ENCODE data around the gene GPR63.
"Not testable (repeated sequence)": the region's sequence is repeated elsewhere in the genome, so short reads cannot be mapped to it uniquely, and the experiment has no call there.

The GPR63 gene

DNA sequence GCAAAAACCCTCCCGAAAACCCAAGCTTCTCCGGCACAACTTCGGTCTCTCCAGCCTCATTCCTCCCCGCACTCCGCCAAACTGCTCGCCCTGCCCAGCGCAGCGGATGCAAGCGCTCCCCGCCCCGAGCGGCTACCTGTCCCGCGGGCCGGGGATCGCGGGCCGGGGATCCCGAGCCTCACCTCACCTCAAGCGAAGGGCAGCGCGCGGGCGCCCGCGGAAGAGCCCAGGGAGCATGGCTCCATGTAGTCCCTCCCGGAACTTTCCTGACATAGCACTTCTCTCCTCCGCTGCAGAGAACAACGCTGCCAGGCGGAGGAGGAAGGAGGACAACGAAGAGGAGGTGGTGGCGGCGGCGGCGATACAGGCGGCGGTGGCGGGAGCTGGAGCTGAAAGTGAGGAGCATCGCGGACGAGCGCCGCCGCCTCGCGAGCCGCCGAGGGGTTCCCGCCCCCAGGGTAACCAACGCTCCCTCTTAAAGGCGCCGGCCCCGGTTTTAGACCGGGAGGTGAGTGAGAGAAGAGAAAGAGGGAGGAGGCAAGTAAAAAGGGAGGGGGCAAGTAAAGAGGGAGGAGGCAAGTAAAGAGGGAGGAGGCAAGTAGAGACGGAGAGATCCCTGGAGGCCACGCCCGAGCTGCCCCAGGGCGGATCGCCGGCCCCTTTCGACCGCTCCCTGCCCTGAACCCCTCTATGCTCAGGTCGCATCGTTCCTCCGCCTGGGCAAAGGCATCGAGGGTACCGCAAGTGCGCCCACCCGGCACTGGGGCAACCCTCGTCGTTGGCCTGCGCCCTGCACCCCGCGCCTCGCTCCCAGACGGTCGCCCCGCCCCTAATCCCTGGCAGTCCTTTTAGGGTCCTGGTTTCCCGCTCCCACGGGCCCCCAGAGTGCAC lies at the start of gene GPR63:
GPR63 (minus strand) TSS at position 397 of the 891 bp plus-strand sequence. CDS start 37,746 bp downstream, outside the sequence.
- DNase-seq (ENCODE audit: low read depth in 2 of 2, low spot score in 1 of 2) = peak; percentile 5 to 31

DNA sequence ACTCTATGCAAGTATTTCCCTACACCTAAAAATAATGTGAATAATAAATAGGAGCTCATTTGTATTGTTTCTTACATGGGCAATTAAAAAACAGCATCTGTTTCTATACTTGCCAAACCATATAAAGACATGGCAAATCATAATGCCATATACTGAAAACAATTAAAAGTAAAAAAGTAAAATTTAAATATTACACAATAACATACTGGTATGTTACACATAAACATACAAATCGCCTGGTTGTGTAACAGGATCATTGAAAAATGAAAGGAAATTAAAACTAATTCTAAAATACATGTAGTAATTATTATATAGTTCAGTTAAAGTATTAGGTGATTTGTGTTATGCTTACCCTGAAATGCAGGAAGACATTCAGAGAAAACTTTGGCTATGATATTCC lies 49.2 kb upstream of the GPR63 start:
- DNase-seq (ENCODE audit: low read depth in 2 of 2, low spot score in 1 of 2) = no peak

- not testable (repeated sequence) for DNase-seq (ENCODE audit: low read depth in 2 of 2, low spot score in 1 of 2)
Observed at GRCh38 chr6:96885187-96885631, 47.9 kb upstream of the GPR63 start.

DNA sequence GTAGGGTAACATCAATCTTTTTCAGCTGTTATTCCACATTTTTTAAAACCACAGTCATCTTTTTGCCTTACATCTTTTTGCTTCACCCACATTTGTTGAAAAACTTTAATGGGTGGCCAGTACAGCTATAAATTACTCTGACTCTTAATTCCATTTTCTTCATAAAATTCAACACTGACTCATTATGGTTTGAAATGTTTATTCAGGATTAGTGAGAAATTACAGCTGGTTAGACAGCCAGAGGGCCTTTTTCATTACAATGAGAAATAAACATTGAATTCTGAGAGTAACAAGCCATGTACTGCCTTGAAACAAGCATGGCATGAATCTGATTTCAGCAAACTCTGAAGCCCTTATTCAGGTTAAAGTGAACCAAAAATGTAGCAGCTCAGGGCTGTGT lies 40.9 kb upstream of the GPR63 start:
- DNase-seq (ENCODE audit: low read depth in 2 of 2, low spot score in 1 of 2) = no peak

DNA sequence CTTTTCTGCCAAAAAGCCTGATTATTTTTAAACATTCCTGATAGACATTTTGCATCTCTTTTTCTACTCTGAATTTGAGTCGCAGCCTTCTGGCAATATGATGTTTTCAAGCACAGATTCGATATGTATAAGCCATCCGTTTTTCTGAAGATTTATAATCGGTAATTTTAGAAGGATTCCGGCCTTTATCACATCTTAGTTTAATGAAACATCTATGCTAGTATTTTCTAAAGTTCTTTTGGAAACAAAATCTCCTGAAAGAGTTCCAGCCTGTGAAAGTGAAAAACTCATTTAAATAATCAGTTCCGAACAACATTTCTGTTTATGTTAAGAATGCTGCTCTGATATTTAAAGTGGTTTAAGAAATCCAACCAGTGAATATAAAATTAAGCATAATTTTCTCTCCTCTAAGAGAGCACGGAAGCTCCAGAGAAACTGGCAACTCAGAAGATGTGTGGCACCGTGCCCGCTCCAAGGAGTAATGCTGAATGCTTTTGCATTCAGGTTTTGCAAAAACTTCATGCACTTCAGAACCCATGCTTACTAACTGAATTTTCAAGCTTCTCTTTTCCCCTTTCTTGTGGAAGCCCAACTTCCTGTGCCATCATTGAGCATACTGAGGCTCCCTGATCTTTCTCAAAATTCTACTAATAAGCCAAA lies 39.7 kb upstream of the GPR63 start:
- no peak for DNase-seq (ENCODE audit: low read depth in 2 of 2, low spot score in 1 of 2)

DNA sequence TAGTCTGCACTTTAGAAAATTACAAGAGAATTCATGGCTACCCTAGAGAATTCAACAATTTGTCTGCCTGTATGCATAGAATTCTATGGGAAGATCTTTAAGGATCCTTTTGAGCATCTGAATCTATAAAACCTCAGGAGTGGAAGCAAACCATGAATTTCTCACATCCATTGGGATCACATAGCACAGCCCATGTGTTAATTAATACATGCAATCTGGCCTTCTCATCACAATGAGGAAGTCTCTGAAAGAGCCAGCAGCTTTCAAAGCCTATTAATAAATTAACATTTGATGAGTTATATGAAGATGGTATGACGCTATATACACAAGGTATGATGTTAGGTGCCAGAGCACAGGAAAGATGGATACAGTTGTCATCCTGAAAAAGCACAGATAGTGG lies 35.7 kb upstream of the GPR63 start:
- DNase-seq (ENCODE audit: low read depth in 2 of 2, low spot score in 1 of 2) = no peak

- no peak for DNase-seq (ENCODE audit: low read depth in 2 of 2, low spot score in 1 of 2)
Observed at GRCh38 chr6:96865055-96865405, 27.8 kb upstream of the GPR63 start.

GRCh38 chr6:96864216-96865054 lies 27.2 kb upstream of the GPR63 start:
- no peak for DNase-seq (ENCODE audit: low read depth in 2 of 2, low spot score in 1 of 2)

DNA sequence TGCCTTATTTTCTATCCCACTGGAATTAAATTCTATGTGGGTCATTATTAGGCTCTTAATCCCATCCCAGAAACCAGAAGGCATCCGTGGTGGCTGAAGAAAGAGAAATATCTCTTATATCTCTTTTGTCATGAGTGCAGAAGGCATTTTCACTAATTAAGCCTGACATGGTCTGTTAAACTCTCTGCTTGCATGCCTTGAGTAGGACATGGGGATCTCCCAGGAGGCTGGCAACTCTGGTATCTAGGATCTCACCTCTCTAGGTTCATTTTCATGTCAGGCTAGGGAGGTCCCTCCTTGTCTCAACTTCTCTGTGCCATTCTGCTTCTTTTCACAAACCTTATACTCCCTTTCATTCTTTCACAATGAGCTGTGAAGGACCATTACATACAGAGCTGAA lies 25.3 kb upstream of the GPR63 start:
- DNase-seq (ENCODE audit: low read depth in 2 of 2, low spot score in 1 of 2) = no peak

- DNase-seq (ENCODE audit: low read depth in 2 of 2, low spot score in 1 of 2) = no peak
Observed at GRCh38 chr6:96861588-96861987, 24.3 kb upstream of the GPR63 start.

GRCh38 chr6:96856856-96857255 lies 19.6 kb upstream of the GPR63 start:
- no peak for DNase-seq (ENCODE audit: low read depth in 2 of 2, low spot score in 1 of 2)

- no peak for DNase-seq (ENCODE audit: low read depth in 2 of 2, low spot score in 1 of 2)
Observed at GRCh38 chr6:96853083-96853482, 15.8 kb upstream of the GPR63 start.

DNA sequence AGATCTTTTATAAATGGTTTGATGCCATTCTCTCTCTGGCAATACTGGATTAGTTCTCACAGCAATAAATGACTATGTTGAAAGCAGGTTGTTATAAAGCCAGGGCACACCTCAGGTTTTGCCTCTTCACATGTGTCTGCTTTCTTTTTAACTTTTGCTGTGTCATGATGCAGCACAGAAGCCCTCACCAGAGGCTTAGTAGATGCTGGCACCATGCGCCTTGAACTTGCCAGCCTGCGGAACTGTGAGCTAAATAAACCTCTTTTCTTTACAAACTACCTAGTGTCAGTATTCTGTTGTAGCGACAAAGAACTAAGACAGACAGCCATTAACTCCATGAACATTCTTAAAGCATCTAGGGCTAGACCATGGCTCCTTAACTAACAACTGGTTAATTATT lies 15.3 kb upstream of the GPR63 start:
- DNase-seq (ENCODE audit: low read depth in 2 of 2, low spot score in 1 of 2) = no peak

DNA sequence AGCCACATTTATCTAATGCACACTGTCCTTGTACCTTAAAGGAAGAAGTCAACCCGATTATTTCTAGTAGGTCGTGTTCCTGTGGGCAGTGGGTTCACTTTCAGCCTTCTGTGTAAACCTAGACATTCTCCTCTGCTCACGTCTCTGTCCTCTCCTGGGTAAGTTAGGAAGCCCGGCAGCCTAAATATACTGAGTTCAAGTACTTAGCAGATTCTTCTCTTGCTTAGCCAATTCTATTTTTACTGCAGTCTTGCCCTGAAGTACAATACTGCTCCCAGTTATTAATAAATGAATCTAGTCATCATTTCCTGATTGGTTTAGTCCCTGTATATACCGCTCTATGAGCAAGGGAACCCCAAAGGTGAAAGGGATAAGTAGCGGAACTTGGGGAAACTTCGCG lies 14.6 kb upstream of the GPR63 start:
- DNase-seq (ENCODE audit: low read depth in 2 of 2, low spot score in 1 of 2) = no peak

DNA sequence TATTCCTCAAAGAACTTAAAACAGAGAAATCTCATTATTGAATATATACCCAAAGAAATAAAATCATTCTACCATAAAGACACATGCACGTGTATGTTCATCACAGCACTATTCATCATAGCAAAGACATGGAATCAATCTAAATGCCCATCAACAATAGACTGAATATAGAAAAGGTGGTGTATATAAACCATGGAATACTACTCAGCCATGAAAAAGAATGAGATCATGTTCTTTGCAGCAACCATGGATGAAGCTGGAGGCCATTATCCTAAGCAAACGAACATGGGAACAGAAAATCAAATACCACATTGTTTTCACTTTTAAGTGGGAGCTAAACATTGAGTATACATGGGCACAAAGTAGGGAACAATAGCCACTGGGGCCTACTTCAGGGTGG lies 12.3 kb upstream of the GPR63 start:
- DNase-seq (ENCODE audit: low read depth in 2 of 2, low spot score in 1 of 2) = no peak

- no peak for DNase-seq (ENCODE audit: low read depth in 2 of 2, low spot score in 1 of 2)
Observed at GRCh38 chr6:96844530-96844929, 7.3 kb upstream of the GPR63 start.

- no peak for DNase-seq (ENCODE audit: low read depth in 2 of 2, low spot score in 1 of 2)
Observed at GRCh38 chr6:96841345-96841744, 4.1 kb upstream of the GPR63 start.

DNA sequence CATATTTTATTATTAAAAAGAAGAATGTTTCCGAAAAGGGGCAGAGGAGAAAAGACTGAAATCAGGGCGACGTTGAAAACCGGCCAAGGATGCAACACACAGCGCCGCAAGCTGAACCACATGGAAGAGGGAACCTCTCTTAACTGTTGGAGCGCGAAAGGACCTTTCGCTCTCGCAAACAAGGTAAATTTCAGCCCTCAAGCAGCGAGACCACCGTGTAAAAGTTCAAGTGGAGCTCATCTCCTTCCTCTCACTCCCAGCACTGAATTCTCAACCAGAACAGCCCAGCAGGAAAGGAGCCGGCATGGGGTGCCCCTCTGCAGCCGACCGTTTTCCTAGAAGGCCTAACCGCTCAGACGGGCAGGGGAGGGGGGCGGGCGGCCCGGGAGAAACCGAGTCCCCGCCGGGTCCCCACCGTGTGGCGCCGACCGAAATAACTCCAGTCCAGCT lies 621 bp downstream of the GPR63 start:
- no peak for DNase-seq (ENCODE audit: low read depth in 2 of 2, low spot score in 1 of 2)

- DNase-seq (ENCODE audit: low read depth in 2 of 2, low spot score in 1 of 2) = no peak
Observed at GRCh38 chr6:96834070-96834469, 3.2 kb downstream of the GPR63 start.

- no peak for DNase-seq (ENCODE audit: low read depth in 2 of 2, low spot score in 1 of 2)
Observed at GRCh38 chr6:96832780-96833179, 4.5 kb downstream of the GPR63 start.

GRCh38 chr6:96826865-96827264 lies 10.4 kb downstream of the GPR63 start:
- no peak for DNase-seq (ENCODE audit: low read depth in 2 of 2, low spot score in 1 of 2)

DNA sequence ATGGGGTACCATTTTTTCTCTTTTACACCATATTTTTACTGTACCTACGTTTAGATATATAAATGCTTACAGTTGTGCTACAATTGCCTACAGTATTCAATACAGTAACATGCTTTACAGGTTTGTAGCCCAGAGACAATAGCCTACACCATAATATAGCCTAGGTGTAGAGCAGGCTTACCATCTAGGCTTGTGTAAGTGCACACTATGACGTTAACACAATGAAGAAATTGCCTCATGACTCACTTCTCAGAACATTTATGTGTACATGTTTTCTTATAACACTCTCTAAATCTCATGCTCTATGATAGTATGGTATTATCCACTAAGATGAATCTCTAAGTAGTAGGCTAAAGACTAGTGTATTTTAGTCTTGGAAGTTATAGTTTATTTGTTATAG lies 13.5 kb downstream of the GPR63 start:
- DNase-seq (ENCODE audit: low read depth in 2 of 2, low spot score in 1 of 2) = no peak

Measured in stimulated activated CD8-positive, alpha-beta memory T cell treated with anti-CD3 and anti-CD28 coated beads, Interleukin-4, amount 100 ng/mL, for 4 hours (primary cell).